ENCODE results near the gene PRRX1.

PRRX1 gene

GRCh38 chr1:170711682-170712081 lies 47.8 kb downstream of the PRRX1 start:
- Histone ChIP-seq H3K27ac (no peak overlapping the region), H3K4me1 (no peaks in the 10 kb centered on the region), H2AFZ (no peak overlapping the region), H3K79me2 (no peaks in the 10 kb centered on the region), H3K9me3 (ENCODE audit: control insufficient read depth, low read length) (no peaks in the 10 kb centered on the region), H3K9ac (no peak overlapping the region), H3K4me2 (ENCODE audit: low read length) (no peak overlapping the region), H3K4me3 (ENCODE audit: low read depth, low read length) (no peak overlapping the region), H3K27me3 (ENCODE audit: control insufficient read depth, insufficient read depth, low read length) (no peaks in the 10 kb centered on the region), H3K36me3 (ENCODE audit: control insufficient read depth, insufficient read depth, low read length) (no peaks in the 10 kb centered on the region)
- TF ChIP-seq, protein P1, sequence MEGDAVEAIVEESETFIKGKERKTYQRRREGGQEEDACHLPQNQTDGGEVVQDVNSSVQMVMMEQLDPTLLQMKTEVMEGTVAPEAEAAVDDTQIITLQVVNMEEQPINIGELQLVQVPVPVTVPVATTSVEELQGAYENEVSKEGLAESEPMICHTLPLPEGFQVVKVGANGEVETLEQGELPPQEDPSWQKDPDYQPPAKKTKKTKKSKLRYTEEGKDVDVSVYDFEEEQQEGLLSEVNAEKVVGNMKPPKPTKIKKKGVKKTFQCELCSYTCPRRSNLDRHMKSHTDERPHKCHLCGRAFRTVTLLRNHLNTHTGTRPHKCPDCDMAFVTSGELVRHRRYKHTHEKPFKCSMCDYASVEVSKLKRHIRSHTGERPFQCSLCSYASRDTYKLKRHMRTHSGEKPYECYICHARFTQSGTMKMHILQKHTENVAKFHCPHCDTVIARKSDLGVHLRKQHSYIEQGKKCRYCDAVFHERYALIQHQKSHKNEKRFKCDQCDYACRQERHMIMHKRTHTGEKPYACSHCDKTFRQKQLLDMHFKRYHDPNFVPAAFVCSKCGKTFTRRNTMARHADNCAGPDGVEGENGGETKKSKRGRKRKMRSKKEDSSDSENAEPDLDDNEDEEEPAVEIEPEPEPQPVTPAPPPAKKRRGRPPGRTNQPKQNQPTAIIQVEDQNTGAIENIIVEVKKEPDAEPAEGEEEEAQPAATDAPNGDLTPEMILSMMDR (IDR thresholded peaks at IDR 0.05), result no peak

GRCh38 chr1:170714163-170714562 lies 50.2 kb downstream of the PRRX1 start:
- Histone ChIP-seq H3K9ac (no peak overlapping the region), H3K79me2 (no peaks in the 10 kb centered on the region), H3K4me2 (ENCODE audit: low read length) (no peak overlapping the region), H3K27me3 (ENCODE audit: control insufficient read depth, insufficient read depth, low read length) (no peaks in the 10 kb centered on the region), H3K4me3 (ENCODE audit: low read depth, low read length) (no peak overlapping the region), H2AFZ (no peak overlapping the region), H3K9me3 (ENCODE audit: control insufficient read depth, low read length) (no peaks in the 10 kb centered on the region), H3K27ac (no peak overlapping the region), H3K4me1 (no peaks in the 10 kb centered on the region), H3K36me3 (ENCODE audit: control insufficient read depth, insufficient read depth, low read length) (no peaks in the 10 kb centered on the region)
- TF ChIP-seq, protein P1 (IDR thresholded peaks at IDR 0.05), result no peak

GRCh38 chr1:170714938-170715337 lies 51.0 kb downstream of the PRRX1 start:
- TF ChIP-seq, protein P1 (IDR thresholded peaks at IDR 0.05), result no peak

GRCh38 chr1:170716835-170717429 lies 53.0 kb downstream of the PRRX1 start:
- TF ChIP-seq, protein P1 (IDR thresholded peaks at IDR 0.05), result no peak
- H3K27ac ChIP-seq, result no peak overlapping the region
- H3K36me3 ChIP-seq (ENCODE audit: control insufficient read depth, insufficient read depth, low read length), result no peaks in the 10 kb centered on the region
- H3K4me2 ChIP-seq (ENCODE audit: low read length), result no peak overlapping the region
- no peaks in the 10 kb centered on the region for H3K4me1 ChIP-seq
- H3K79me2 ChIP-seq, result no peaks in the 10 kb centered on the region
- H3K4me3 ChIP-seq (ENCODE audit: low read depth, low read length), result no peak overlapping the region
- H3K9me3 ChIP-seq (ENCODE audit: control insufficient read depth, low read length), result no peaks in the 10 kb centered on the region
- H3K27me3 ChIP-seq (ENCODE audit: control insufficient read depth, insufficient read depth, low read length), result no peaks in the 10 kb centered on the region
- H2AFZ ChIP-seq, result no peak overlapping the region
- H3K9ac ChIP-seq, result no peak overlapping the region

More at GRCh38 chr1:170714938-170715337, 51.0 kb downstream of the PRRX1 start:
- no peak overlapping the region for H3K4me2 ChIP-seq (ENCODE audit: low read length)
- H3K27ac ChIP-seq, result no peak overlapping the region
- no peaks in the 10 kb centered on the region for H3K4me1 ChIP-seq
- H2AFZ ChIP-seq, result no peak overlapping the region
- no peak overlapping the region for H3K9ac ChIP-seq
- no peaks in the 10 kb centered on the region for H3K27me3 ChIP-seq (ENCODE audit: control insufficient read depth, insufficient read depth, low read length)
- H3K79me2 ChIP-seq, result no peaks in the 10 kb centered on the region
- H3K4me3 ChIP-seq (ENCODE audit: low read depth, low read length), result no peak overlapping the region
- H3K9me3 ChIP-seq (ENCODE audit: control insufficient read depth, low read length), result no peaks in the 10 kb centered on the region
- H3K36me3 ChIP-seq (ENCODE audit: control insufficient read depth, insufficient read depth, low read length), result no peaks in the 10 kb centered on the region

DNA sequence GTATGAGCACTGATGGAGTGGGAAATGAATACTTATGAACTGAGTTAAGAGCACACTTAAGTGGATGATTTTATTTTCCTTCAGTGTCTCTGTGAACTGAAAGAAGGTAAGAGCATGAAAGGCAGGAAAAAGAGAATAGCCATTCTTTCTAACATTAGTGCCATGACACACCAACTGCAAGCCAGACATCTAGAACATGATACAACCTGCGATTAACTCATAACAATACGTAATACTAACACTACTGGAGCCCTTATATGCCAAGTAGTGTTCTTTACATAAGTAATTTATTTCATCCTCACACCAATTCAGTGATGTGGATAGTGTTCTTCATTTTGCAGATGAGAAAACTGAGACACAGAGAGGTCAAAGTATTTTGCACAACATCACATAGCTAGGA lies 56.7 kb downstream of the PRRX1 start:
- no peak overlapping the region for H3K27ac ChIP-seq

More for the DNA sequence above, 56.7 kb downstream of the PRRX1 start:
- Histone ChIP-seq H3K9me3 (ENCODE audit: control insufficient read depth, low read length) (peaks cover 3% of the 10 kb centered on the region), H3K79me2 (no peaks in the 10 kb centered on the region), H3K4me3 (ENCODE audit: low read depth, low read length) (no peak overlapping the region), H2AFZ (no peak overlapping the region), H3K36me3 (ENCODE audit: control insufficient read depth, insufficient read depth, low read length) (no peaks in the 10 kb centered on the region), H3K4me1 (no peaks in the 10 kb centered on the region), H3K4me2 (ENCODE audit: low read length) (no peak overlapping the region), H3K27me3 (ENCODE audit: control insufficient read depth, insufficient read depth, low read length) (no peaks in the 10 kb centered on the region), H3K9ac (no peak overlapping the region)
- TF ChIP-seq, protein P1 (IDR thresholded peaks at IDR 0.05), result no peak
